Measurements from ENCODE around the gene AGPS.

AGPS gene

GRCh38 chr2:177589186-177589585, 196.6 kb downstream of the AGPS start:
- DNase-seq (ENCODE audit: low spot score), result no peak

GRCh38 chr2:177592397-177592796, 199.8 kb downstream of the AGPS start:
- DNase-seq (ENCODE audit: low spot score), result no peak

- DNase-seq (ENCODE audit: low spot score), result no peak
These were observed 200.4 kb downstream of the AGPS start for GRCh38 chr2:177592945-177593344.

- no peak for DNase-seq (ENCODE audit: low spot score)
These were observed 200.8 kb downstream of the AGPS start for GRCh38 chr2:177593402-177593801.
